Transverse colon (tissue), 4 donors: Measurements from ENCODE around the gene LGALS9. TPM values are rescaled to one million over a fixed set of nuclear protein-coding genes. Genes with fewer than 3 reads are reported as not detected.
"Not testable (repeated sequence)": the region's sequence is repeated elsewhere in the genome, so short reads cannot be mapped to it uniquely, and the experiment has no call there.

Experiments
- DNase-seq: peaks from one replicate; pipeline ENCODE4 v3.0.0-alpha.2; 2019
- H3K27ac ChIP-seq, 4 donors: fragments of 200-600 bp; sonication (generic); 2 replicates each; pipeline ENCODE4 v1.5.1; 2016 to 2018; ENCODE audit warnings: inconsistent platforms in 4 of 4
- H3K27me3 ChIP-seq: fragments of 200-600 bp; sonication (generic); 2 replicates; pipeline ENCODE4 v1.5.1; 2017; ENCODE audit warnings: inconsistent platforms
- H3K36me3 ChIP-seq, 4 donors: fragments of 200-600 bp; sonication (generic); 2 replicates each; pipeline ENCODE4 v1.5.1; 2017 to 2019; ENCODE audit warnings: inconsistent platforms in 4 of 4
- H3K4me1 ChIP-seq, 4 donors: fragments of 200-600 bp; sonication (generic); 2 replicates each; pipeline ENCODE4 v1.5.1; 2017 to 2020; ENCODE audit warnings: inconsistent platforms in 4 of 4
- H3K4me3 ChIP-seq, 4 donors: fragments of 200-600 bp; sonication (generic); 1 replicate in 1 of 4; 2 replicates in 3 of 4; pipeline versions ENCODE4 v1.5.1 to v1.6.1; 2017 to 2019; ENCODE audit warnings: inconsistent platforms in 4 of 4
- H3K9me3 ChIP-seq, 2 donors: fragments of 200-600 bp; sonication (generic); 2 replicates each; pipeline ENCODE4 v1.5.1; 2017 to 2019; ENCODE audit warnings: inconsistent platforms in 2 of 2
- EP300 ChIP-seq: sonication (generic); formaldehyde crosslinking; IDR thresholded peaks from one replicate; pipeline ENCODE4 v1.6.1; 2017; ENCODE audit warnings: antibody characterized with exemption, low read depth
- POLR2A ChIP-seq: fragments of 450-650 bp; IDR thresholded peaks from one replicate; pipeline ENCODE4 v1.6.1; 2016; ENCODE audit warnings: antibody characterized with exemption, mild to moderate bottlenecking, moderate library complexity
- POLR2AphosphoS5 ChIP-seq, 3 donors: sonication (generic); formaldehyde crosslinking; IDR thresholded peaks; one replicate each; pipeline ENCODE4 v1.6.1; 2016; ENCODE audit warnings: antibody characterized with exemption in 3 of 3
- WGBS, 2 donors: methylation state at CpG; one replicate each; pipeline ENCODE4 v1.1.5; 2018; ENCODE audit warnings: low coverage in 1 of 2; 5-methylcytosine and 5-hydroxymethylcytosine counted together
- in situ Hi-C, 4 donors: fragments of 200-750 bp; cut with MboI; loops; one replicate each; pipeline versions ENCODE4 v1.15.0 to v1.15.1; 2017; ENCODE audit warnings: low sequenced_read_pairs in 3 of 4, low pct_ligation_motif_present in 1 of 4, low pct_unique_long_range_greater_than_20kb in 1 of 4
- intact Hi-C: fragments of 100-400 bp; cut with DNase I; formaldehyde crosslinking; loops from one replicate; pipeline ENCODE4 v1.15.1; 2023; ENCODE audit warnings: low total_unique reads
- total RNA-seq, 4 donors: library from RNA; depleted of rRNA; stranded (reverse); fragments of >200 nt; gene quantifications; one replicate each; pipeline ENCODE4 v1.1.0, GENCODE V29; 2016
- TF ChIP-seq, protein P1 (sequence below), 5 experiments: fragments of 200-600 bp in 3 of 5; fragments of 450-650 bp in 2 of 5; sonication (generic) in 3 of 5; IDR thresholded peaks; 1 replicate in 2 of 5; 2 replicates in 3 of 5; pipeline ENCODE4 v1.5.1; 2016 to 2017; ENCODE audit warnings: antibody characterized with exemption in 5 of 5, inconsistent platforms in 3 of 5, mild to moderate bottlenecking in 2 of 5, moderate library complexity in 1 of 5

LGALS9 gene
- total RNA-seq, 4 donors from 2014 or later, result 245 to 463 (median 368) TPM

DNA sequence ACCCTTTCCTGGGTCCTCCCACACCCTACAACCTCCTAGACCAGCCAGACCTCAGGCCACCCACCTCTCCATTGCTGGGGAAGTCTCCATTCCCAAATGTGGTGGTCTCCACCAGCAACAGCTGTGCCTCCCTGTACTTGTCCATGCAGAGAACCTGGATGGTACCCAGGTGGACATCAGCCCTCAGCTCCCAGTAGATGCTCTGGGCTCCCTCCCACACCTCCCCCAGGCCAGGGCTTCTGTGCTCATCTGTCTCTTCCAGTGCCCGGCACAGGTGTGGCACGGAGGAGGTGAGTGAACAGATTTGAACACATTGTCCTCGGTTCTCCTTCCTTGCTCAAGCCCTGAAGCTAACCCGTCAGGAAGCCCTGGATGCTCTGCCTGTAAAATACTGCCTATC is 34.6 kb downstream of the LGALS9 start:
- H3K27me3 ChIP-seq, result no peaks in the 10 kb centered on the region
- no peak overlapping the region for H3K4me3 ChIP-seq
- no peaks in the 10 kb centered on the region for H3K36me3 ChIP-seq
- in situ Hi-C loops, result loop anchor here in 2 of 4 donors (10.0 kb wide), 1 partner anchor 79 kb away; no protein-coding TSS in a partner anchor
- no peak for TF ChIP-seq POLR2AphosphoS5 (IDR thresholded peaks at IDR 0.05)
- TF ChIP-seq EP300, result no peak
- TF ChIP-seq, protein P1, sequence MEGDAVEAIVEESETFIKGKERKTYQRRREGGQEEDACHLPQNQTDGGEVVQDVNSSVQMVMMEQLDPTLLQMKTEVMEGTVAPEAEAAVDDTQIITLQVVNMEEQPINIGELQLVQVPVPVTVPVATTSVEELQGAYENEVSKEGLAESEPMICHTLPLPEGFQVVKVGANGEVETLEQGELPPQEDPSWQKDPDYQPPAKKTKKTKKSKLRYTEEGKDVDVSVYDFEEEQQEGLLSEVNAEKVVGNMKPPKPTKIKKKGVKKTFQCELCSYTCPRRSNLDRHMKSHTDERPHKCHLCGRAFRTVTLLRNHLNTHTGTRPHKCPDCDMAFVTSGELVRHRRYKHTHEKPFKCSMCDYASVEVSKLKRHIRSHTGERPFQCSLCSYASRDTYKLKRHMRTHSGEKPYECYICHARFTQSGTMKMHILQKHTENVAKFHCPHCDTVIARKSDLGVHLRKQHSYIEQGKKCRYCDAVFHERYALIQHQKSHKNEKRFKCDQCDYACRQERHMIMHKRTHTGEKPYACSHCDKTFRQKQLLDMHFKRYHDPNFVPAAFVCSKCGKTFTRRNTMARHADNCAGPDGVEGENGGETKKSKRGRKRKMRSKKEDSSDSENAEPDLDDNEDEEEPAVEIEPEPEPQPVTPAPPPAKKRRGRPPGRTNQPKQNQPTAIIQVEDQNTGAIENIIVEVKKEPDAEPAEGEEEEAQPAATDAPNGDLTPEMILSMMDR (IDR thresholded peaks at IDR 0.05), result no peak
- no peak for TF ChIP-seq POLR2A
- no peak for DNase-seq
- H3K4me1 ChIP-seq, result no peaks in the 10 kb centered on the region
- 58 to 83% methylated on average over 2 to 4 of the region's 4 CpGs for WGBS, 2 donors
- no peak overlapping the region for H3K27ac ChIP-seq
- no peaks in the 10 kb centered on the region for H3K9me3 ChIP-seq
- intact Hi-C loops, result no loop called here

DNA sequence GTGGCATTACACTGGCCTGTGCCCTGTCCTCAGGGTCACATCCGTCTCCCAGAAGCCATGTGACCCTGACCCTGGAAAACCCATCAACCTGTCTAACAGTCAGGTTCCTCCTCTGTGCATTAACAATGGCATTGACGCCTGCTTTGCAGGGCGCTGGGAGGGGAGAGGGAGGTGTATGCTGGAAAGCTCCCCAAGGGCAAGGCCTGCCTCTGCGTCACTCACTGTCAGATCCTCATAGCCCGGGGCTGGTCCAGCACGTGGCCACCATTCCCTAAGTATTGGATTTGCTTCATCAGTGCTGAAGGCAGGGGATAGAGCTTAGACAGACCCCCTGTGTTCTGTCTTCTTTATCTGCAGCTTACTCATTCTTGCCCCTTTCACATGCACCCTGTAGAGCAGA is 35.3 kb downstream of the LGALS9 start:
- H3K4me3 ChIP-seq, intact Hi-C loops, DNase-seq, H3K36me3 ChIP-seq, H3K9me3 ChIP-seq, H3K4me1 ChIP-seq, H3K27me3 ChIP-seq, H3K27ac ChIP-seq: not testable (repeated sequence)
- WGBS, 2 donors, result 74 to 90% methylated on average over 4 to 6 of the region's 6 CpGs
- in situ Hi-C loops, result loop anchor here in 2 of 4 donors (10.0 kb wide), 1 partner anchor 79 kb away; no protein-coding TSS in a partner anchor

DNA sequence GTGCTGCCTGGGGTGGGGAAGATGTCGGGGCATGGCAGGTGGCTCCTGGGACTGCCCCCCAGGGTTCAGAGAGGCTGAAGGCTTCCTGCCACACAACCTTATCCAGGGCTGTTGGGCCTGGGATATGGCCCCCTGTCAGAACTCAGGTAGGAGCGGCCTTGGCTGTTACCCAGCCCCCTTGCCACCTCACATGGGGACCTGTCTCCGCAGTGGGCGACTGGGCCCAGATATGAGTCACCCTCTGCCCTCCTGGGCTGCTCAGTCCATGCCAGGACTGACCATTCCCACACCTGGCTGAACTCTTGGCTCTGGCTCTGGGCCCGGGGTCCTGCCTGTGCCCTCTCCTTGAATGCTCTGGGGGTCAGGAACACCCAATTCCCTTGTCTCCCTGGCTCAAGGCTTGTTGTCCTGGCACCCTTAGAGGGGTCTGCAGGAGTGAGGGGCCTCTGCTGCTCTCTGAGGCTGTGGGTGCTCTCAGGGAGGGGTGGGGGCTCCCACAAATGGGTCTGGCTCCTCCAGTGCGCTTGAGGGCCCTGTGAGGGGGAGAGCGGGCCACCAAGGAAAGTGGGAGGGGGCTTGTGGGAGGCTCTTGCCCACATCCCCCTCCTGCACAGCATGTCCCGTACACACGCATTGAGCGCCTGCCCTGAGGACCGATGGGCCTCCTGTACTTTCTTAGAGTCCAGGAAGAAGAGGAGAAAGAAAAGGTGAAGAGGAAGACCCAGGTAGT is 36.0 kb downstream of the LGALS9 start:
- Histone ChIP-seq H3K27ac (no peak overlapping the region), H3K4me1 (no peaks in the 10 kb centered on the region), H3K27me3 (no peaks in the 10 kb centered on the region), H3K4me3 (no peak overlapping the region), H3K9me3 (no peaks in the 10 kb centered on the region), H3K36me3 (no peaks in the 10 kb centered on the region)
- TF ChIP-seq POLR2A (no peak), EP300 (no peak), POLR2AphosphoS5 (IDR thresholded peaks at IDR 0.05) (no peak)
- TF ChIP-seq, protein P1 (IDR thresholded peaks at IDR 0.05), result no peak
- in situ Hi-C loops (loop anchor here in 2 of 4 donors (10.0 kb wide), 1 partner anchor 78 kb away; no protein-coding TSS in a partner anchor), intact Hi-C loops (no loop called here)
- DNase-seq, result no peak
- WGBS, 2 donors, result 97% methylated on average over 6 of the region's 11 CpGs; no CpG with 5 or more reads in 1 of the 2 donors

DNA sequence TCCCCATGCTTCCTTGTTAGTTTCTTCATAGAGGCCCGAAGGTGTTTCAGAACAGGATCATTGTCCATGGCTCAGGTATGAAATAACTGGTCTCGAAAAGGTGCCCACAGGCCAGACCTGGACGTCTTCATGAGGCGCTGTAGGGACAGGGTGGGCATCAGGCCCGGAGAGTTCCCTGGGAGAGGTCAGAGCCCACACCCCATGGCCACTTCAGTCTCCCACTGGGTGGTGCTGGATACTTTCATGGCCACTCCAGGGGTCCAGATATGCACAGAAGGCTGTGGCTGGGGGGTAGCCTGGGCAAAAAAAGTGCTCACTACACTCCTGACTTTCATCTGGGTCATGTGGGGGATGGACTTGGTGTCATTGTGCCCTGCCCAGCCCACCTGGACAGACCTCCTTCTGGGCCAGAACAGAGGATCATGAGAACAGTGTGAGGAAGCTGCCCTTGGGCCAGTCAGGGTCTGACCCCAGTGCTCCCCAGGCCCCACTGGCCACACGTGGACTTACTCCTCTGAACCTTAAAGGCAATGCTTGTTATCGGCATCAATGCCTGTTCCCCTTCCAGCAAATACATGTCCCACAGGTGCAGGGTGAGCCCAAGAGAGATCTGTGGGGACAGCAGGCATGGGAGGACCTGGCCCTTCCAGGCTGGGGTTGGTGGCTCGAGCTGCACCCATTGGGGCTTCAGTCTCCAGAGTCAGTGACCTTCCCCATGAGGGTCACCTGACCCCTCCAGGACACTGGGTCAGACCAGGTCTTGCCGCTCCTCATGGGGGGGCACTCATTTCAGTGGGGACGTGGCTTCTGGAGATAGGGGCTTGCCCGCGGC is 36.9 kb downstream of the LGALS9 start:
- TF ChIP-seq POLR2A (no peak), EP300 (no peak), POLR2AphosphoS5 (IDR thresholded peaks at IDR 0.05) (no peak)
- TF ChIP-seq, protein P1 (IDR thresholded peaks at IDR 0.05), result no peak
- Histone ChIP-seq H3K27me3 (no peaks in the 10 kb centered on the region), H3K36me3 (no peaks in the 10 kb centered on the region), H3K9me3 (no peaks in the 10 kb centered on the region), H3K27ac (no peak overlapping the region), H3K4me3 (no peak overlapping the region), H3K4me1 (no peaks in the 10 kb centered on the region)
- 82 to 89% methylated on average over 2 to 12 of the region's 12 CpGs for whole genome bisulfite sequencing, 2 donors
- in situ Hi-C loops, result loop anchor here in 2 of 4 donors (10.0 kb wide), 1 partner anchor 77 kb away; no protein-coding TSS in a partner anchor
- no peak for DNase-seq
- intact Hi-C loops, result no loop called here
